ENCODE results near the gene C1QL1.

Gene C1QL1

GRCh38 chr17:44935116-44935515 is 33.0 kb downstream of the C1QL1 start:
- H3K27ac ChIP-seq (ENCODE audit: low read length) = no peak overlapping the region
- TF ChIP-seq CTCF (IDR thresholded peaks at IDR 0.05; ENCODE audit: borderline replicate concordance, extremely low read depth, low read length, poor library complexity, severe bottlenecking) (no peak), EZH2 (IDR thresholded peaks at IDR 0.05; ENCODE audit: borderline replicate concordance, low read depth, low read length, severe bottlenecking) (no peak)
- 0 out of 2 replicates have a peak, but pooled peaks cover 6% of the 10 kb centered on the region for H3K4me1 ChIP-seq (ENCODE audit: insufficient read depth, low read length)
- peaks cover 92% of the 10 kb centered on the region for H3K36me3 ChIP-seq (ENCODE audit: insufficient read depth, low read length)
- peaks cover 56% of the 10 kb centered on the region for H3K79me2 ChIP-seq (ENCODE audit: insufficient read depth, low read length)
- H3K4me3 ChIP-seq (ENCODE audit: low read depth in 1 of 2, low read length in 2 of 2) = no peak overlapping the region
- no peak overlapping the region for H3K4me2 ChIP-seq (ENCODE audit: insufficient read depth, low read length)
- H3K9me3 ChIP-seq (ENCODE audit: insufficient read depth, low read length, severe bottlenecking) = no peaks in the 10 kb centered on the region
- H3K9ac ChIP-seq (ENCODE audit: low read depth, low read length) = no peak overlapping the region
- H2AFZ ChIP-seq (ENCODE audit: low read depth, low read length) = no peak overlapping the region
- no peak for DNase-seq
- H3K27me3 ChIP-seq (ENCODE audit: insufficient read depth, low read length, poor library complexity) = no peaks in the 10 kb centered on the region
- ATAC-seq (ENCODE audit: insufficient read depth, low read depth) = no peak
- H4K20me1 ChIP-seq (ENCODE audit: insufficient read depth, low read length) = peaks cover 59% of the 10 kb centered on the region

GRCh38 chr17:44934745-44935105 is 33.4 kb downstream of the C1QL1 start:
- Histone ChIP-seq H3K36me3 (ENCODE audit: insufficient read depth, low read length) (peaks cover 92% of the 10 kb centered on the region), H3K9ac (ENCODE audit: low read depth, low read length) (no peak overlapping the region), H3K27me3 (ENCODE audit: insufficient read depth, low read length, poor library complexity) (no peaks in the 10 kb centered on the region), H3K4me1 (ENCODE audit: insufficient read depth, low read length) (0 out of 2 replicates have a peak, but pooled peaks cover 3% of the 10 kb centered on the region), H3K79me2 (ENCODE audit: insufficient read depth, low read length) (peaks cover 52% of the 10 kb centered on the region), H4K20me1 (ENCODE audit: insufficient read depth, low read length) (peaks cover 58% of the 10 kb centered on the region), H3K27ac (ENCODE audit: low read length) (no peak overlapping the region), H3K9me3 (ENCODE audit: insufficient read depth, low read length, severe bottlenecking) (no peaks in the 10 kb centered on the region), H3K4me3 (ENCODE audit: low read depth in 1 of 2, low read length in 2 of 2) (no peak overlapping the region), H3K4me2 (ENCODE audit: insufficient read depth, low read length) (no peak overlapping the region), H2AFZ (ENCODE audit: low read depth, low read length) (no peak overlapping the region)
- TF ChIP-seq EZH2 (IDR thresholded peaks at IDR 0.05; ENCODE audit: borderline replicate concordance, low read depth, low read length, severe bottlenecking) (no peak), CTCF (IDR thresholded peaks at IDR 0.05; ENCODE audit: borderline replicate concordance, extremely low read depth, low read length, poor library complexity, severe bottlenecking) (no peak)
- DNase-seq (no peak), ATAC-seq (ENCODE audit: insufficient read depth, low read depth) (no peak)

GRCh38 chr17:44933824-44934744 is 34.0 kb downstream of the C1QL1 start:
- Histone ChIP-seq H3K9ac (ENCODE audit: low read depth, low read length) (no peak overlapping the region), H4K20me1 (ENCODE audit: insufficient read depth, low read length) (peaks cover 63% of the 10 kb centered on the region), H3K79me2 (ENCODE audit: insufficient read depth, low read length) (peaks cover 45% of the 10 kb centered on the region), H3K4me1 (ENCODE audit: insufficient read depth, low read length) (0 out of 2 replicates have a peak, but pooled peaks cover 3% of the 10 kb centered on the region), H3K4me2 (ENCODE audit: insufficient read depth, low read length) (no peak overlapping the region), H3K4me3 (ENCODE audit: low read depth in 1 of 2, low read length in 2 of 2) (no peak overlapping the region), H3K27ac (ENCODE audit: low read length) (no peak overlapping the region), H3K9me3 (ENCODE audit: insufficient read depth, low read length, severe bottlenecking) (no peaks in the 10 kb centered on the region), H3K27me3 (ENCODE audit: insufficient read depth, low read length, poor library complexity) (no peaks in the 10 kb centered on the region), H3K36me3 (ENCODE audit: insufficient read depth, low read length) (peaks cover 94% of the 10 kb centered on the region), H2AFZ (ENCODE audit: low read depth, low read length) (no peak overlapping the region)
- ATAC-seq (ENCODE audit: insufficient read depth, low read depth) = no peak
- TF ChIP-seq CTCF (IDR thresholded peaks at IDR 0.05; ENCODE audit: borderline replicate concordance, extremely low read depth, low read length, poor library complexity, severe bottlenecking) (no peak), EZH2 (IDR thresholded peaks at IDR 0.05; ENCODE audit: borderline replicate concordance, low read depth, low read length, severe bottlenecking) (no peak)
- DNase-seq = no peak
